ENCODE data around the gene PPM1A. TPM values are rescaled to one million over a fixed set of nuclear protein-coding genes. Genes with fewer than 3 reads are reported as not detected.

Gene PPM1A
- total RNA-seq, 1 donor: 22.5 TPM

GRCh38 chr14:60274448-60274847 is 25.4 kb downstream of the PPM1A start:
- DNase-seq (ENCODE audit: low read depth): no peak
- H3K4me3 ChIP-seq (ENCODE audit: low read depth, low read length): no peak overlapping the region
- TF ChIP-seq, protein P1, sequence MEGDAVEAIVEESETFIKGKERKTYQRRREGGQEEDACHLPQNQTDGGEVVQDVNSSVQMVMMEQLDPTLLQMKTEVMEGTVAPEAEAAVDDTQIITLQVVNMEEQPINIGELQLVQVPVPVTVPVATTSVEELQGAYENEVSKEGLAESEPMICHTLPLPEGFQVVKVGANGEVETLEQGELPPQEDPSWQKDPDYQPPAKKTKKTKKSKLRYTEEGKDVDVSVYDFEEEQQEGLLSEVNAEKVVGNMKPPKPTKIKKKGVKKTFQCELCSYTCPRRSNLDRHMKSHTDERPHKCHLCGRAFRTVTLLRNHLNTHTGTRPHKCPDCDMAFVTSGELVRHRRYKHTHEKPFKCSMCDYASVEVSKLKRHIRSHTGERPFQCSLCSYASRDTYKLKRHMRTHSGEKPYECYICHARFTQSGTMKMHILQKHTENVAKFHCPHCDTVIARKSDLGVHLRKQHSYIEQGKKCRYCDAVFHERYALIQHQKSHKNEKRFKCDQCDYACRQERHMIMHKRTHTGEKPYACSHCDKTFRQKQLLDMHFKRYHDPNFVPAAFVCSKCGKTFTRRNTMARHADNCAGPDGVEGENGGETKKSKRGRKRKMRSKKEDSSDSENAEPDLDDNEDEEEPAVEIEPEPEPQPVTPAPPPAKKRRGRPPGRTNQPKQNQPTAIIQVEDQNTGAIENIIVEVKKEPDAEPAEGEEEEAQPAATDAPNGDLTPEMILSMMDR (IDR thresholded peaks at IDR 0.05; ENCODE audit: insufficient read depth, low read depth, low read length): no peak

DNA sequence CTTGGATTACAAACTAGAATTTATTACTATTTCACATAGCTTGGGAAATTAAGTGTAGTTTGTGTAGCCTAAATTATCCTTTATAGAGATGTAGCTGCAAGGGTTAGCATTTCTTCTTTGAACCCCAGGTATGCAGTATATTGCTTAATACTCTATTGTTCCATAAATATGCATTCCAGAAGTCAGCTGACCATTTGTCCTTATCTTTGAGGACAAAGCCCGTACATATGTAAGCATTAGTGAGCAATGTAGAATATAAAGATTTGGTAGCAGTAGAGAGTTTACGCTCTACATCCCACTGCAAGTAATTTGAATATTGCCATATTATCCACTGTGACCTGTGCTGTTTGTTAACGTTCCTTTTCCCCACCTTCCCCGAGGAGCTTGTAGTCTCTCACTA is 26.9 kb downstream of the PPM1A start:
- no peak for DNase-seq (ENCODE audit: low read depth)
- TF ChIP-seq, protein P1 (IDR thresholded peaks at IDR 0.05; ENCODE audit: insufficient read depth, low read depth, low read length): no peak

GRCh38 chr14:60276347-60276746 is 27.3 kb downstream of the PPM1A start:
- no peak overlapping the region for H3K4me3 ChIP-seq (ENCODE audit: low read depth, low read length)
- DNase-seq (ENCODE audit: low read depth): peak; percentile 25
- TF ChIP-seq, protein P1 (IDR thresholded peaks at IDR 0.05; ENCODE audit: insufficient read depth, low read depth, low read length): no peak

More for the DNA sequence above, 26.9 kb downstream of the PPM1A start:
- no peak overlapping the region for H3K4me3 ChIP-seq (ENCODE audit: low read depth, low read length)

- TF ChIP-seq, protein P1 (IDR thresholded peaks at IDR 0.05; ENCODE audit: insufficient read depth, low read depth, low read length): no peak
- no peak for DNase-seq (ENCODE audit: low read depth)
- H3K4me3 ChIP-seq (ENCODE audit: low read depth, low read length): no peak overlapping the region
These were observed 28.7 kb downstream of the PPM1A start for GRCh38 chr14:60277605-60278190.

- TF ChIP-seq, protein P1 (IDR thresholded peaks at IDR 0.05; ENCODE audit: insufficient read depth, low read depth, low read length): no peak
- no peak overlapping the region for H3K4me3 ChIP-seq (ENCODE audit: low read depth, low read length)
- DNase-seq (ENCODE audit: low read depth): no peak
These were observed 29.3 kb downstream of the PPM1A start for GRCh38 chr14:60278350-60278749.

- H3K4me3 ChIP-seq (ENCODE audit: low read depth, low read length): no peak overlapping the region
- TF ChIP-seq, protein P1 (IDR thresholded peaks at IDR 0.05; ENCODE audit: insufficient read depth, low read depth, low read length): no peak
These were observed 38.4 kb downstream of the PPM1A start for GRCh38 chr14:60287452-60287851.

DNA sequence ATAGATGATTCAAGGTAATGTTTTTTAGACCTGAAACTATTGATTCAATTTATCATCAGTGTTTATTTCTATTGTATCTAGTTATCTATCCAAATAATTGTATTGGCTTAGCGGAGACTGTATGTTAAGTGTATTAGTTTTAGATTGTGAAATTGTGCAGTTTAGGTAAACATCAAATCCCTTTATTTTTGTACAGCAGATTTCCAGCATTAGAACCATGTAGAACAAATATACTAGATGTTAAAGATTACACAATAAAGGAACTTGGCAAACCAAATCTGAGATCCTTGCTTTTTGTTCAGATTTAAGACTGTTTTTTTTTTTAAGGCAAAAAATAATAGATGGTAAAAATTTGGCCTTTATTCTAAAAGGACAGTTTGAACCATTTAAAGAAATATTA is 39.3 kb downstream of the PPM1A start:
- H3K4me3 ChIP-seq (ENCODE audit: low read depth, low read length): no peak overlapping the region
- no peak for DNase-seq (ENCODE audit: low read depth)
- TF ChIP-seq, protein P1 (IDR thresholded peaks at IDR 0.05; ENCODE audit: insufficient read depth, low read depth, low read length): no peak

More at GRCh38 chr14:60287452-60287851, 38.4 kb downstream of the PPM1A start:
- no peak for DNase-seq (ENCODE audit: low read depth)

Data from fibroblast of villous mesenchyme (primary cell).